ENCODE measurements around the gene GRN.

DNA sequence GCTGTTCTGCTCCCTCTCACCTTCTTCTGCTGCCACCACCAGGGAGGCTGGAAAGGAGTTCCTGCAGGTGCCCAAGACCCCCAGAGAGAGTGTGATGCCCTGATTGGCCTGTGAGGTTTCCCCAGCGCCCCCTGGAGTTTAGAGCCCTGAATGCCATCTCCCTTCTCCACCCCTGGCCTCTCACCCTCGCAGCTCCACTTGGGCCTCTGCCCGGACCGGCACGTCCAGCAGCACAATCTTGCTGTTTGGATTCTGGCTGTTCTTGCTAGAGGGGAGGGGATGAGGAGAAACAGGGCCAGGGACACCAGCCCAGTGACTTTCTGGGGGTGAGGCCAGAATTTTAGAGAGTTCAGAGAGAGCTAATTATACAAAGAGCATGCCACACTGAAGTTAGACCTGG, 31.0 kb downstream of the GRN start:
- TF ChIP-seq HOXA7 (CRISPR knock-in tag; IDR thresholded peaks at IDR 0.05), result no peak
- TF ChIP-seq, protein P1, sequence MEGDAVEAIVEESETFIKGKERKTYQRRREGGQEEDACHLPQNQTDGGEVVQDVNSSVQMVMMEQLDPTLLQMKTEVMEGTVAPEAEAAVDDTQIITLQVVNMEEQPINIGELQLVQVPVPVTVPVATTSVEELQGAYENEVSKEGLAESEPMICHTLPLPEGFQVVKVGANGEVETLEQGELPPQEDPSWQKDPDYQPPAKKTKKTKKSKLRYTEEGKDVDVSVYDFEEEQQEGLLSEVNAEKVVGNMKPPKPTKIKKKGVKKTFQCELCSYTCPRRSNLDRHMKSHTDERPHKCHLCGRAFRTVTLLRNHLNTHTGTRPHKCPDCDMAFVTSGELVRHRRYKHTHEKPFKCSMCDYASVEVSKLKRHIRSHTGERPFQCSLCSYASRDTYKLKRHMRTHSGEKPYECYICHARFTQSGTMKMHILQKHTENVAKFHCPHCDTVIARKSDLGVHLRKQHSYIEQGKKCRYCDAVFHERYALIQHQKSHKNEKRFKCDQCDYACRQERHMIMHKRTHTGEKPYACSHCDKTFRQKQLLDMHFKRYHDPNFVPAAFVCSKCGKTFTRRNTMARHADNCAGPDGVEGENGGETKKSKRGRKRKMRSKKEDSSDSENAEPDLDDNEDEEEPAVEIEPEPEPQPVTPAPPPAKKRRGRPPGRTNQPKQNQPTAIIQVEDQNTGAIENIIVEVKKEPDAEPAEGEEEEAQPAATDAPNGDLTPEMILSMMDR (IDR thresholded peaks at IDR 0.05), result peak; percentile 38; the same call in 2 of the 3 replicates
- TF ChIP-seq POLR2AphosphoS2 (conservative IDR thresholded peaks at IDR 0.05; ENCODE audit: low read length), result no peak
- TF ChIP-seq MAFK (IDR thresholded peaks at IDR 0.05; ENCODE audit: partially characterized antibody), result no peak
- TF ChIP-seq, protein P2, sequence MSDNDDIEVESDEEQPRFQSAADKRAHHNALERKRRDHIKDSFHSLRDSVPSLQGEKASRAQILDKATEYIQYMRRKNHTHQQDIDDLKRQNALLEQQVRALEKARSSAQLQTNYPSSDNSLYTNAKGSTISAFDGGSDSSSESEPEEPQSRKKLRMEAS (IDR thresholded peaks at IDR 0.05), result no peak

Data from A549 (cell line).